Right renal pelvis (tissue), 4 donors: Measurements from ENCODE around the gene GAB3. TPM values are rescaled to one million over a fixed set of nuclear protein-coding genes. Genes with fewer than 3 reads are reported as not detected.

ENCODE experiments used
- DNase-seq, 4 donors: peaks; one replicate each; pipeline ENCODE4 v3.0.0-alpha.2; 2013; ENCODE audit warnings: low read depth in 4 of 4, low spot score in 3 of 4, missing footprints in 1 of 4
- polyA plus RNA-seq, 4 donors: library from polyadenylated mRNA; unstranded; fragments of 120-200 nt; gene quantifications; one replicate each; pipeline ENCODE4 v1.2.1, GENCODE V29; 2013; ENCODE audit not compliant: insufficient read length in 4 of 4

GAB3 gene
- polyA plus RNA-seq, 4 donors, result 1.5 to 3.2 (median 2.4) TPM

GRCh38 chrX:154751669-154752271 lies 893 bp upstream of the GAB3 start:
- DNase-seq, result no peak

- no peak for DNase-seq
Measured at GRCh38 chrX:154751203-154751668, 359 bp upstream of the GAB3 start.

GRCh38 chrX:154749856-154750255 lies 1.0 kb downstream of the GAB3 start:
- DNase-seq, result no peak

GRCh38 chrX:154748712-154749339 lies 2.1 kb downstream of the GAB3 start:
- no peak for DNase-seq

- no peak for DNase-seq
Measured at GRCh38 chrX:154742613-154743012, 8.3 kb downstream of the GAB3 start.

- DNase-seq, result no peak
Measured at GRCh38 chrX:154739952-154740465, 10.9 kb downstream of the GAB3 start.

- DNase-seq, result no peak
Measured at GRCh38 chrX:154738011-154738738, 12.7 kb downstream of the GAB3 start.

GRCh38 chrX:154737136-154737535 lies 13.7 kb downstream of the GAB3 start:
- no peak for DNase-seq

- no peak for DNase-seq
Measured at GRCh38 chrX:154735695-154736393, 15.0 kb downstream of the GAB3 start.

- no peak for DNase-seq
Measured at GRCh38 chrX:154734061-154734781, 16.7 kb downstream of the GAB3 start.

GRCh38 chrX:154733066-154733425 lies 17.8 kb downstream of the GAB3 start:
- no peak for DNase-seq

- DNase-seq, result no peak
Measured at GRCh38 chrX:154732421-154733065, 18.3 kb downstream of the GAB3 start.

GRCh38 chrX:154731881-154732280 lies 19.0 kb downstream of the GAB3 start:
- no peak for DNase-seq

- no peak for DNase-seq
Measured at GRCh38 chrX:154731184-154731583, 19.7 kb downstream of the GAB3 start.

GRCh38 chrX:154730253-154730891 lies 20.5 kb downstream of the GAB3 start:
- no peak for DNase-seq

- DNase-seq, result no peak
Measured at GRCh38 chrX:154729439-154729838, 21.4 kb downstream of the GAB3 start.

GRCh38 chrX:154728431-154729190 lies 22.3 kb downstream of the GAB3 start:
- DNase-seq, result no peak

GRCh38 chrX:154727871-154728270 lies 23.0 kb downstream of the GAB3 start:
- DNase-seq, result no peak

GRCh38 chrX:154727418-154727817 lies 23.5 kb downstream of the GAB3 start:
- DNase-seq, result no peak
